ENCODE data around the gene NUDT2.
"Not testable (repeated sequence)": the region's sequence is repeated elsewhere in the genome, so short reads cannot be mapped to it uniquely, and the experiment has no call there.

NUDT2 gene

GRCh38 chr9:34337403-34337802, 8.0 kb downstream of the NUDT2 start:
- DNase-seq, result no peak

DNA sequence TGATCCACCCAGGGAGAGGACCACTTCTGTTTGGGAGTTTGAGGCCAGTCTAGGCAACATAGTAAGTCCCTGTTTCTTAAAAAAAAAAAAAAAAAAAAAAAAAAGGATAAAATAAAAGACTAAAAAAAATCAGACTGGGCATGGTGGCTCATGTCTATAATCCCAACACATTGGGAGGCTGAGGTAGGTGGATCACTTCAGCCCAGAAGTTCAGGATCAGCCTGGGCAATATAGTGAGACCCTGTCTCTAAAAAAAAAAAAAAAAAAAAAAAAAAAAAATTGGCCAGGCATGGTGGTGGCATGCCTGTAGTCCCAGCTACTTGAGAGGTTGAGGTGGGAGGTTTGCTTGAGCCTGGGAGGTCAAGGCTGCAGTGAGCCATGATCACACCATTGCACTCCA, 8.7 kb downstream of the NUDT2 start:
- not testable (repeated sequence) for DNase-seq

DNA sequence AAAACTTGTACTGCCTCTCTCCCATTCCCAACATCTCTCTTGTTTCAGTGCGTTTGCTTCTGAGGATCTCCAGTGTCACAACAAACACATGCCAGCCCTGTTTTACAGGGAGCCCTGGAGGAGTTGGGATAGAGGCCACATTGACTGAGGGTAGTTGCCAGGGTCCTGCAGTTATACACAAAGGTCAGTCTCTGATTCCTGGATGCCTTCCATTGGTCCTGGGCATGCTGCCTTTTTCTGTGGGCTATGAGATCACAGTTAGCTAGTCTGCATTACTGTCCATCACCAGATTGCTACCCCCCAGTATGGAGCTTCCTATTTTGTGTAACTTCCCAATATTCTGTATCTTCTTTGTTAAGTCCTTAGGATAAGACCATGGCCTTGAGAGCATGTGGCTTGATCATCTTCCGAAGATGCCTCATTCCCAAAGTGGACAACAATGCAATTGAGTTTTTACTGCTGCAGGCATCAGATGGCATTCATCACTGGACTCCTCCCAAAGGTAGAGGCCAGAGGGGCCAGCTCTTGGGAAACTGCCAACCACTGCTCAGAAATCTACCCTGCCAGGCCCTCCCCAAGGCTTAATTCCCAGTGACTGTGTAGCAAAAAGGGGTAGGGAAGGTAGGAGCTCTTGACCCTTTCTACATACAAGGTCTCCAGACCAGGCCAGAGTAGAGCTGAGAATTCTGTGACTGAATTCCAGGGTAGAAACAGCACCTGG, 9.5 kb downstream of the NUDT2 start:
- peak; percentile 72 for DNase-seq

GRCh38 chr9:34341659-34342295, 12.4 kb downstream of the NUDT2 start:
- DNase-seq, result no peak

DNA sequence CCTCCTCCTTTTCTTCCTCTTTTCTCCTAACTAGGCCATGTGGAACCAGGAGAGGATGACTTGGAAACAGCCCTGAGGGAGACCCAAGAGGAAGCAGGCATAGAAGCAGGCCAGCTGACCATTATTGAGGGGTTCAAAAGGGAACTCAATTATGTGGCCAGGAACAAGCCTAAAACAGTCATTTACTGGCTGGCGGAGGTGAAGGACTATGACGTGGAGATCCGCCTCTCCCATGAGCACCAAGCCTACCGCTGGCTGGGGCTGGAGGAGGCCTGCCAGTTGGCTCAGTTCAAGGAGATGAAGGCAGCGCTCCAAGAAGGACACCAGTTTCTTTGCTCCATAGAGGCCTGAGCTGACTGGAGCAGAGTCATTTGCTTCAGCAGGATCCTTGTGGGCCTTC, 13.7 kb downstream of the NUDT2 start:
- peak; percentile 77 for DNase-seq

GRCh38 chr9:34343605-34344004, 14.2 kb downstream of the NUDT2 start:
- no peak for DNase-seq

GRCh38 chr9:34346873-34347799, 17.8 kb downstream of the NUDT2 start:
- DNase-seq, result no peak

GRCh38 chr9:34347800-34348158, 18.4 kb downstream of the NUDT2 start:
- DNase-seq, result no peak

- DNase-seq, result no peak
Observed at GRCh38 chr9:34349324-34349723, 20.0 kb downstream of the NUDT2 start.

DNA sequence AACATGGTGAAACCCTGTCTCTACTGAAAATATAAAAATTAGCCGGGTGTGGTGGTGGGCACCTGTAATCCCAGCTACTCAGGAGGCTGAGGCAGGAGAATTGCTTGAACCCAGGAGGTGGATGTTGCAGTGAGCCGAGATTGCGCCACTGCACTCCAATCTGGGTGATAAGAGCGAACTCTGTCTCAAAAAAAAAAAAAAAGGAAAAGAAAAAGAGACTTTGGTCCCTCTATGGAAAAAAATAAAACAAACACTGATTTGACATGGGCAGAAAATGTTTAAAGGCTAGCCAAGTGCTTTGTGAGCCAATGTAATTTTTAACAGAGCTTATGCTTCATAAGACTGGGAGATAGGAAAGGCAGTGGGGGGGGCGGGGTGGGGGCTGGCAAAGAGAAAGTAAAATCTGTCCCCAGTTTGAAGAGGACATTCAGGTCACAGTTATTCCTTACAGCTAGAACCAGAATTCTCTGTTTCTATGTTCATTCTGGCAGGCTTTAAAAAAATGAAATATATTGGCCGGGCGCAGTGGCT, 22.8 kb downstream of the NUDT2 start:
- DNase-seq, result not testable (repeated sequence)

- DNase-seq, result not testable (repeated sequence)
Observed at GRCh38 chr9:34352957-34353356, 23.6 kb downstream of the NUDT2 start.

- no peak for DNase-seq
Observed at GRCh38 chr9:34362614-34363214, 33.3 kb downstream of the NUDT2 start.

DNA sequence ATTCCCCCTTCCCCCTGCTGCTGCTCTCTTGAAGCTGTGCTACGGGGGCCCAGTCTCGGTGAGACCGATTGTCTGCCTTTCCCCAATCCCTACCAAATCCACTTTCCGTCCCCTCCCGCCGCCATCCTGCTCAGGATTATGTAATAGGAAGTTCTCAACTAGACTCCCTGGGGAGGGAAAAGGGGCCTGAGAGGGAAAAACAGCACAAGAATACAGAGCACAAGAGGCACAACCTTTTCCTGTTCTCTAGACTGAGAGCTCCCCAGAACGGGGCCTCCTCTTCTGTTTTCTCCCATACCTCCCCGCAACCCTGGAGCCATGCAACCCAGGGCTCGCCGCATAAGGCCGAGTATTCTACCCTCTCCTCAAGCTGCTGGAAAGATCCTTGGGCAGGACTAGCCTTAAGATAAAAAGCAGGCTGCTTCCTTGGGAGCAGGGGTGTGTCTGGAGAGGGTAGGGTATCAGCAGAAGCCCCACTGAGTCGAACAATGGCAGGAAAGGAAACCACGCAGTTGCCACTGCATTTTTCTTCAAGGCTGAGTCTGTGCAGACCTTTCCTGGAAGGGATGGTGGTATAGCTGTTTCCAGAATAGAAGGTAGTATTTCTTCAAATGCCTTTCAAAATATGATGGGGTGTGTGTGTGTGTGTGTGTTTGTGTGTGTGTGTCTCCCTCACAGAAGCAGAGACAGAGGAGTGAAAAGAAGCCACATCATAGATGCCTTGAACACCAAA, 34.4 kb downstream of the NUDT2 start:
- no peak for DNase-seq

GRCh38 chr9:34365282-34365681, 35.9 kb downstream of the NUDT2 start:
- DNase-seq, result no peak

- DNase-seq, result no peak
Observed at GRCh38 chr9:34366365-34366764, 37.0 kb downstream of the NUDT2 start.

- not testable (repeated sequence) for DNase-seq
Observed at GRCh38 chr9:34367751-34368410, 38.5 kb downstream of the NUDT2 start.

GRCh38 chr9:34368796-34369195, 39.4 kb downstream of the NUDT2 start:
- not testable (repeated sequence) for DNase-seq

GRCh38 chr9:34369636-34370035, 40.3 kb downstream of the NUDT2 start:
- no peak for DNase-seq

DNA sequence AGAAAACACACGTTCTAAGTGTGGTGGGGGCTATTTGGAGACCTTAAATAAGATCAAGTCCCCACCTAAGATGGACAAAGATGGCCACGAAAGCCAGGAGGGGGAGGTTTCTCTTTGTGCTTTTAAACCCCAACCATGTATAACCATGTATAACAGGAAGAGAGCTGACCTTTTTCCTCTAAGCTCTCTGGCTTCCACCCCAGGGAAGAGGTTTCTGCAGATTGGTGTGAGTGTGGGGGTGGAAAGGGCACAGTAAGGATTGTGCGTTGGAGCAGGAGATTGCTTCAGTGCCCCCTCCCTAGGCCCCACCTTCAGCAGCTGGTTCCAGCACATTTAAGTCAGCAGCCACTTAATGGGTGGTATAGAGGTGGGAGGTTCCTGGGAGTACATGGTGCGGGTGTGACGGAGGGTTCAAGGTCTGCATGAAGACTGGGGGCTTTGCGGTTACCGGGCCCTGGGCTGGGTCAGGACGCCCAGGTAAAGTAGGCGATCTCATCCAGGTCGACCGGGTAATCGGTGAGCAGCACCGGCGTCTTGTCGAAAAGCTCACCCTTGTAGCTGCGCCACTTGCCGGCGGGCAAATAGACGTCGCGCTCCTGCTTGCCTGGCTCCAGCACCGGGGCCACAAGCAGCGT, 41.1 kb downstream of the NUDT2 start:
- DNase-seq, result no peak

DNA sequence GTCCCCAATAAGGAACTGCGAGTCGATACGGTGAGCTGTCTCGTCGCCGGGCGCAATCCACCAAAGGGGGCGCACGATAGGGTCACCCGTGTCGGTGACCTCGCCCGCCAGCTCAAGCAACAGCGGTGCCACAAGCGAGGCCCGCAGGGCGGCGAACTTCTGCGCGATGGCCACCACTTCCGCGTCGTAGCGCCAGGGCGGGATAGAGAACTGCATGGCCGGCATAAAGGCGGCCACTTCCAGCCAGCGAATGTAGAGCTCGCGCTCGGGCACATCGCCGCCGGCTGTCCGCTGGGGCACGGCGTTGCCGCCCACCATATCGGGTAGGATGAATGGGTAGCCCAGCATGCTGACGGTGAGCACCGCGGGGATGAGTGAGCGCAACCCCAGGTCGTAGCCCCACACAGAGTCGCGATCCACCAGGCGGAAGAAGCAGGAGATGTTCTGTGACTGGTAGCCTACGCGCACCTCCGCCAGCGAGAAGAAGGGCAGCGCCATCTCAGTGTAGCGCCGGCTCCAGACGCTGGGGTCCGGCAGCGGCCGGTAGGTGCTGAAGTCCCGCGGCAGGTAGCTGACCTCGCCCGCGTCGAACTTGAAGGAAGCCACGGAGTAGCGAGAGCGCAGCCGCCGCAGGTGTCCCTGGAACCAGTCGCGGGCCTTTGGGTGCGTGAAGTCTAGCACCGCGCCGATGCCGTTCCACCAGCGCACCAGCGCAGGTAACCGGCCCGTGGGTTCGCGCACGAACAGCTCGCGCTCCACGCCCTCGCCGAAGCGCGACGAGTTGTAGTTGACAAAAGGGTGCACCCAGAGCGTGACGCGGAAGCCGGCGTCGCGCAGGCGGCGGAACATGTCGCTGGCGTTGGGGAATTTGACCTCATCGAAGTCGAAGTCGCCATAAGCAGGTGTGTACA, 41.9 kb downstream of the NUDT2 start:
- no peak for DNase-seq
